ENCODE measurements around the gene MYOZ3.

Gene MYOZ3

GRCh38 chr5:150627731-150628545 is 33.1 kb upstream of the MYOZ3 start:
- no peak for DNase-seq

- no peak for DNase-seq
Observed at GRCh38 chr5:150628936-150629485, 32.0 kb upstream of the MYOZ3 start.

- no peak for DNase-seq
Observed at GRCh38 chr5:150630016-150630415, 31.0 kb upstream of the MYOZ3 start.

- DNase-seq = no peak
Observed at GRCh38 chr5:150630461-150631325, 30.4 kb upstream of the MYOZ3 start.

GRCh38 chr5:150631326-150631701 is 29.7 kb upstream of the MYOZ3 start:
- no peak for DNase-seq

- DNase-seq = no peak
Observed at GRCh38 chr5:150632305-150633160, 28.5 kb upstream of the MYOZ3 start.

- no peak for DNase-seq
Observed at GRCh38 chr5:150633429-150633828, 27.6 kb upstream of the MYOZ3 start.

GRCh38 chr5:150636391-150637244 is 24.4 kb upstream of the MYOZ3 start:
- DNase-seq = no peak

GRCh38 chr5:150637245-150638052 is 23.6 kb upstream of the MYOZ3 start:
- DNase-seq = no peak

- DNase-seq = no peak
Observed at GRCh38 chr5:150638053-150638444, 23.0 kb upstream of the MYOZ3 start.

- DNase-seq = no peak
Observed at GRCh38 chr5:150638488-150639376, 22.3 kb upstream of the MYOZ3 start.

GRCh38 chr5:150639377-150639692 is 21.7 kb upstream of the MYOZ3 start:
- DNase-seq = no peak

GRCh38 chr5:150639751-150640150 is 21.3 kb upstream of the MYOZ3 start:
- no peak for DNase-seq

- no peak for DNase-seq
Observed at GRCh38 chr5:150640311-150641005, 20.6 kb upstream of the MYOZ3 start, which contains the start of gene SYNPO. SYNPO (plus strand) TSS chr5:150640660; CDS start chr5:150648276, 7,616 bp downstream.

- no peak for DNase-seq
Observed at GRCh38 chr5:150641006-150641570, 20.0 kb upstream of the MYOZ3 start.

- DNase-seq = no peak
Observed at GRCh38 chr5:150641824-150642566, 19.1 kb upstream of the MYOZ3 start.

GRCh38 chr5:150642567-150642927 is 18.5 kb upstream of the MYOZ3 start:
- DNase-seq = no peak
